ENCODE data around the gene KIF6.
"Not testable (repeated sequence)": the region's sequence is repeated elsewhere in the genome, so short reads cannot be mapped to it uniquely, and the experiment has no call there.

The KIF6 gene

GRCh38 chr6:39696986-39697788, 28.0 kb downstream of the KIF6 start:
- no peaks in the 10 kb centered on the region for H3K4me1 Mint-ChIP-seq
- ATAC-seq (replicated peaks; ENCODE audit: extremely low read depth, poor library complexity, severe bottlenecking) (no peak), DNase-seq (ENCODE audit: low spot score in 2 of 2) (no peak)
- no peak overlapping the region for H3K27ac Mint-ChIP-seq (ENCODE audit: low read depth)
- H3K9me3 Mint-ChIP-seq, result no peaks in the 10 kb centered on the region
- no peaks in the 10 kb centered on the region for H3K36me3 Mint-ChIP-seq (ENCODE audit: insufficient read depth)
- H3K4me3 Mint-ChIP-seq, result no peak overlapping the region
- H3K27me3 Mint-ChIP-seq, result peaks cover 22% of the 10 kb centered on the region

- no peak overlapping the region for H3K4me3 Mint-ChIP-seq
- peaks cover 21% of the 10 kb centered on the region for H3K27me3 Mint-ChIP-seq
- no peaks in the 10 kb centered on the region for H3K36me3 Mint-ChIP-seq (ENCODE audit: insufficient read depth)
- H3K27ac Mint-ChIP-seq (ENCODE audit: low read depth), result no peak overlapping the region
- no peak for ATAC-seq (replicated peaks; ENCODE audit: extremely low read depth, poor library complexity, severe bottlenecking)
- H3K9me3 Mint-ChIP-seq, result no peaks in the 10 kb centered on the region
- DNase-seq (ENCODE audit: low spot score in 2 of 2), result no peak
- H3K4me1 Mint-ChIP-seq, result no peaks in the 10 kb centered on the region
These were observed 29.8 kb downstream of the KIF6 start for GRCh38 chr6:39695447-39695846.

- H3K4me1 Mint-ChIP-seq, result no peaks in the 10 kb centered on the region
These were observed 32.0 kb downstream of the KIF6 start for GRCh38 chr6:39693206-39693605.

GRCh38 chr6:39688494-39688893, 36.7 kb downstream of the KIF6 start:
- peaks cover 28% of the 10 kb centered on the region for H3K27me3 Mint-ChIP-seq
- no peak overlapping the region for H3K27ac Mint-ChIP-seq (ENCODE audit: low read depth)
- no peak overlapping the region for H3K4me3 Mint-ChIP-seq

More at GRCh38 chr6:39693206-39693605, 32.0 kb downstream of the KIF6 start:
- DNase-seq (ENCODE audit: low spot score in 2 of 2), result no peak
- Mint-ChIP-seq H3K9me3 (no peaks in the 10 kb centered on the region), H3K27ac (ENCODE audit: low read depth) (no peak overlapping the region), H3K4me3 (no peak overlapping the region), H3K27me3 (peaks cover 28% of the 10 kb centered on the region), H3K36me3 (ENCODE audit: insufficient read depth) (no peaks in the 10 kb centered on the region)
- no peak for ATAC-seq (replicated peaks; ENCODE audit: extremely low read depth, poor library complexity, severe bottlenecking)

GRCh38 chr6:39686976-39687375, 38.2 kb downstream of the KIF6 start:
- no peaks in the 10 kb centered on the region for H3K9me3 Mint-ChIP-seq
- ATAC-seq (replicated peaks; ENCODE audit: extremely low read depth, poor library complexity, severe bottlenecking), result no peak
- H3K4me1 Mint-ChIP-seq, result no peaks in the 10 kb centered on the region
- DNase-seq (ENCODE audit: low spot score in 2 of 2), result no peak
- H3K4me3 Mint-ChIP-seq, result no peak overlapping the region
- no peak overlapping the region for H3K27ac Mint-ChIP-seq (ENCODE audit: low read depth)
- H3K36me3 Mint-ChIP-seq (ENCODE audit: insufficient read depth), result no peaks in the 10 kb centered on the region
- H3K27me3 Mint-ChIP-seq, result peaks cover 33% of the 10 kb centered on the region

More at GRCh38 chr6:39688494-39688893, 36.7 kb downstream of the KIF6 start:
- DNase-seq (ENCODE audit: low spot score in 2 of 2), result no peak
- H3K4me1 Mint-ChIP-seq, result no peaks in the 10 kb centered on the region
- no peak for ATAC-seq (replicated peaks; ENCODE audit: extremely low read depth, poor library complexity, severe bottlenecking)
- no peaks in the 10 kb centered on the region for H3K36me3 Mint-ChIP-seq (ENCODE audit: insufficient read depth)
- H3K9me3 Mint-ChIP-seq, result no peaks in the 10 kb centered on the region

- ATAC-seq (replicated peaks; ENCODE audit: extremely low read depth, poor library complexity, severe bottlenecking), result no peak
- Mint-ChIP-seq H3K27me3 (peaks cover 31% of the 10 kb centered on the region), H3K4me1 (no peaks in the 10 kb centered on the region), H3K36me3 (ENCODE audit: insufficient read depth) (no peaks in the 10 kb centered on the region), H3K4me3 (no peak overlapping the region), H3K27ac (ENCODE audit: low read depth) (no peak overlapping the region), H3K9me3 (no peaks in the 10 kb centered on the region)
- no peak for DNase-seq (ENCODE audit: low spot score in 2 of 2)
These were observed 39.3 kb downstream of the KIF6 start for GRCh38 chr6:39685938-39686337.

- Mint-ChIP-seq H3K36me3 (ENCODE audit: insufficient read depth) (no peaks in the 10 kb centered on the region), H3K9me3 (no peaks in the 10 kb centered on the region), H3K27ac (ENCODE audit: low read depth) (no peak overlapping the region), H3K4me1 (no peaks in the 10 kb centered on the region), H3K27me3 (peaks cover 26% of the 10 kb centered on the region), H3K4me3 (no peak overlapping the region)
- DNase-seq (ENCODE audit: low spot score in 2 of 2), result no peak
- ATAC-seq (replicated peaks; ENCODE audit: extremely low read depth, poor library complexity, severe bottlenecking), result no peak
These were observed 39.8 kb downstream of the KIF6 start for GRCh38 chr6:39685489-39685826.

GRCh38 chr6:39684790-39685488, 40.3 kb downstream of the KIF6 start:
- H3K27me3 Mint-ChIP-seq, result peaks cover 21% of the 10 kb centered on the region
- H3K36me3 Mint-ChIP-seq (ENCODE audit: insufficient read depth), result no peaks in the 10 kb centered on the region
- H3K9me3 Mint-ChIP-seq, result no peaks in the 10 kb centered on the region
- no peaks in the 10 kb centered on the region for H3K4me1 Mint-ChIP-seq
- ATAC-seq (replicated peaks; ENCODE audit: extremely low read depth, poor library complexity, severe bottlenecking) (no peak), DNase-seq (ENCODE audit: low spot score in 2 of 2) (no peak)
- no peak overlapping the region for H3K4me3 Mint-ChIP-seq
- H3K27ac Mint-ChIP-seq (ENCODE audit: low read depth), result no peak overlapping the region

GRCh38 chr6:39681674-39682121, 43.5 kb downstream of the KIF6 start:
- Mint-ChIP-seq H3K9me3 (no peaks in the 10 kb centered on the region), H3K27ac (ENCODE audit: low read depth) (no peak overlapping the region), H3K36me3 (ENCODE audit: insufficient read depth) (no peaks in the 10 kb centered on the region), H3K4me1 (no peaks in the 10 kb centered on the region), H3K27me3 (peaks cover 16% of the 10 kb centered on the region), H3K4me3 (no peak overlapping the region)
- ATAC-seq (replicated peaks; ENCODE audit: extremely low read depth, poor library complexity, severe bottlenecking) (no peak), DNase-seq (ENCODE audit: low spot score in 2 of 2) (no peak)

- Mint-ChIP-seq H3K36me3 (ENCODE audit: insufficient read depth) (no peaks in the 10 kb centered on the region), H3K4me1 (no peaks in the 10 kb centered on the region), H3K4me3 (no peak overlapping the region), H3K9me3 (no peaks in the 10 kb centered on the region), H3K27me3 (peaks cover 22% of the 10 kb centered on the region), H3K27ac (ENCODE audit: low read depth) (no peak overlapping the region)
- DNase-seq (ENCODE audit: low spot score in 2 of 2) (no peak), ATAC-seq (replicated peaks; ENCODE audit: extremely low read depth, poor library complexity, severe bottlenecking) (no peak)
These were observed 46.3 kb downstream of the KIF6 start for GRCh38 chr6:39678914-39679313.

- not testable (repeated sequence) for ATAC-seq (replicated peaks; ENCODE audit: extremely low read depth, poor library complexity, severe bottlenecking); H3K4me1 Mint-ChIP-seq; H3K4me3 Mint-ChIP-seq; DNase-seq (ENCODE audit: low spot score in 2 of 2); H3K27ac Mint-ChIP-seq (ENCODE audit: low read depth); H3K36me3 Mint-ChIP-seq (ENCODE audit: insufficient read depth); H3K9me3 Mint-ChIP-seq
- H3K27me3 Mint-ChIP-seq, result peaks cover 25% of the 10 kb centered on the region
These were observed 47.9 kb downstream of the KIF6 start for GRCh38 chr6:39677318-39677717.

- no peaks in the 10 kb centered on the region for H3K36me3 Mint-ChIP-seq (ENCODE audit: insufficient read depth)
- H3K27me3 Mint-ChIP-seq, result peaks cover 57% of the 10 kb centered on the region
- no peaks in the 10 kb centered on the region for H3K4me1 Mint-ChIP-seq
- no peaks in the 10 kb centered on the region for H3K9me3 Mint-ChIP-seq
- DNase-seq (ENCODE audit: low spot score in 2 of 2) (no peak), ATAC-seq (replicated peaks; ENCODE audit: extremely low read depth, poor library complexity, severe bottlenecking) (no peak)
- no peak overlapping the region for H3K27ac Mint-ChIP-seq (ENCODE audit: low read depth)
- H3K4me3 Mint-ChIP-seq, result no peak overlapping the region
These were observed 54.7 kb downstream of the KIF6 start for GRCh38 chr6:39670519-39670918.

- H3K4me3 Mint-ChIP-seq, result no peak overlapping the region
- no peaks in the 10 kb centered on the region for H3K36me3 Mint-ChIP-seq (ENCODE audit: insufficient read depth)
- no peak overlapping the region for H3K27ac Mint-ChIP-seq (ENCODE audit: low read depth)
- H3K27me3 Mint-ChIP-seq, result peaks cover 62% of the 10 kb centered on the region
- H3K9me3 Mint-ChIP-seq, result no peaks in the 10 kb centered on the region
- DNase-seq (ENCODE audit: low spot score in 2 of 2) (no peak), ATAC-seq (replicated peaks; ENCODE audit: extremely low read depth, poor library complexity, severe bottlenecking) (no peak)
- H3K4me1 Mint-ChIP-seq, result no peaks in the 10 kb centered on the region
These were observed 55.2 kb downstream of the KIF6 start for GRCh38 chr6:39669973-39670342.
